GM12878 (cell line): Measurements from ENCODE around the gene TMEM19. TPM values are rescaled to one million over a fixed set of nuclear protein-coding genes. Genes with fewer than 3 reads are reported as not detected.

Experiments used
- ATAC-seq: fragments of 200-7000 bp; cut with Tn5 transposase; 3 replicates; pipeline ENCODE4 v1.9.1; 2020; ENCODE audit warnings: mild to moderate bottlenecking, moderate library complexity
- BruUV-seq: library from RNA; stranded (reverse); fragments of 400-500 nt; replicated peaks from 2 replicates; lab custom pipeline; 2021; lab: Mats Ljungman, UMichigan
- CTCF ChIA-PET: fragments of 300-600 bp; sonication (Branson Sonifier 250); formaldehyde crosslinking; extraction: SDS; loops from one replicate; lab custom pipeline; 2021; ENCODE audit warnings: inconsistent platforms; lab: Yijun Ruan, JAX
- POLR2A ChIA-PET: fragments of 350-600 bp; formaldehyde crosslinking; extraction: SDS; loops from one replicate; lab custom pipeline; 2021; ENCODE audit warnings: inconsistent platforms; lab: Charles Lee
- RAD21 ChIA-PET: fragments of 300-600 bp; sonication (Branson Sonifier 250); formaldehyde crosslinking; loops from one replicate; lab custom pipeline; 2023; ENCODE audit warnings: antibody characterized with exemption; ENCODE audit not compliant: unreplicated experiment; lab: Charles Lee
- SMC1A ChIA-PET: fragments of 300-600 bp; sonication (Branson Sonifier 250); formaldehyde crosslinking; loops from one replicate; lab custom pipeline; 2023; ENCODE audit not compliant: unreplicated experiment, uncharacterized antibody; lab: Charles Lee
- DNase-seq: peaks from one replicate; pipeline ENCODE4 v3.0.0-alpha.2; 2011; ENCODE audit warnings: low read depth, low spot score
- FAIRE-seq: peaks from 3 replicates; lab custom pipeline; 2011; peaks lifted over from hg19 to GRCh38; lab: Jason Lieb, UNC
- H2AFZ ChIP-seq: 2 replicates; pipeline ENCODE4 v1.6.0; 2011; ENCODE audit warnings: low read depth, low read length, control low read depth; ENCODE audit not compliant: control insufficient read depth
- H3K27ac ChIP-seq: 2 replicates; pipeline ENCODE4 v1.5.1; 2011; ENCODE audit warnings: control low read depth; ENCODE audit not compliant: control insufficient read depth, insufficient read depth
- H3K27me3 ChIP-seq, 2 experiments: replicated peaks in 1 of 2; 2 replicates each; pipeline versions ENCODE4 v1.6.0 to v1.6.1; 2011; ENCODE audit warnings: low read length in 1 of 2; ENCODE audit not compliant: control insufficient read depth in 2 of 2, insufficient read depth in 2 of 2
- H3K36me3 ChIP-seq, 2 experiments: 2 replicates each; pipeline ENCODE4 v1.5.1; 2011; ENCODE audit warnings: low read length in 1 of 2; ENCODE audit not compliant: control insufficient read depth in 2 of 2, insufficient read depth in 2 of 2
- H3K4me1 ChIP-seq: 2 replicates; pipeline ENCODE4 v1.6.1; 2011; ENCODE audit warnings: mild to moderate bottlenecking, low read length, moderate library complexity, mixed read lengths; ENCODE audit not compliant: control insufficient read depth, insufficient read depth
- H3K4me2 ChIP-seq: 2 replicates; pipeline ENCODE4 v1.6.0; 2011; ENCODE audit warnings: control low read depth; ENCODE audit not compliant: control insufficient read depth, insufficient read depth
- H3K4me3 ChIP-seq: fragments of 200-600 bp; sonication (generic); 2 replicates; pipeline ENCODE4 v1.5.1; 2016
- H3K79me2 ChIP-seq: 2 replicates; pipeline ENCODE4 v1.6.0; 2011; ENCODE audit warnings: low read length; ENCODE audit not compliant: control insufficient read depth, insufficient read depth
- H3K9ac ChIP-seq: 2 replicates; pipeline ENCODE4 v1.8.0; 2011; ENCODE audit warnings: low read length, control low read depth, mixed read lengths; ENCODE audit not compliant: control insufficient read depth, insufficient read depth
- H3K9me3 ChIP-seq: replicated peaks from 3 replicates; pipeline ENCODE4 v1.5.1; 2011; ENCODE audit warnings: mild to moderate bottlenecking, low read length; ENCODE audit not compliant: control insufficient read depth, insufficient read depth
- H4K20me1 ChIP-seq: 2 replicates; pipeline ENCODE4 v1.6.0; 2011; ENCODE audit not compliant: control insufficient read depth, insufficient read depth
- MAX ChIP-seq: IDR thresholded peaks from 2 replicates; pipeline ENCODE4 v1.6.1; 2012; ENCODE audit warnings: low read depth, low read length, improper control_type of control experiment
- MXI1 ChIP-seq: fragments of 150-350 bp; IDR thresholded peaks from 2 replicates; pipeline ENCODE4 v1.6.1; 2011; ENCODE audit warnings: low read depth, mild to moderate bottlenecking, inconsistent platforms, low read length, improper control_type of control experiment
- PAX5 ChIP-seq: IDR thresholded peaks from 2 replicates; pipeline ENCODE4 v1.6.1; 2011; ENCODE audit warnings: low read depth, low read length, borderline replicate concordance
- POLR2A ChIP-seq: IDR thresholded peaks from 2 replicates; pipeline ENCODE4 v1.6.1; 2011; ENCODE audit warnings: low read depth, mild to moderate bottlenecking, low read length
- RELA ChIP-seq: fragments of 450-650 bp; IDR thresholded peaks from 2 replicates; pipeline ENCODE4 v1.8.0; 2014; ENCODE audit warnings: borderline replicate concordance; ENCODE audit not compliant: partially characterized antibody
- SUPT20H ChIP-seq: IDR thresholded peaks from 2 replicates; pipeline ENCODE4 v1.6.1; 2011; ENCODE audit warnings: low read depth, mild to moderate bottlenecking, low read length, moderate library complexity, borderline replicate concordance; ENCODE audit not compliant: control insufficient read depth
- ZBTB33 ChIP-seq: fragments of 450-650 bp; IDR thresholded peaks from 2 replicates; pipeline ENCODE4 v1.6.1; 2017; ENCODE audit warnings: mild to moderate bottlenecking
- ZNF24 ChIP-seq: fragments of 450-650 bp; IDR thresholded peaks from 2 replicates; pipeline ENCODE4 v1.6.1; 2017; ENCODE audit warnings: antibody characterized with exemption, mild to moderate bottlenecking
- WGBS: methylation state at CpG from one replicate; pipeline ENCODE4 v1.1.6; 2016; ENCODE audit warnings: low lambda C conversion rate; ENCODE audit not compliant: insufficient replicate concordance, insufficient coverage; ENCODE audit errors: missing lambda C conversion rate; 5-methylcytosine and 5-hydroxymethylcytosine counted together
- in situ Hi-C: fragments of 300-500 bp; cut with MboI; formaldehyde crosslinking; loops from 9 replicates; pipeline ENCODE4 v1.14.3; 2018; ENCODE audit warnings: mixed read lengths
- intact Hi-C: fragments of 100-400 bp; cut with micrococcal nuclease; formaldehyde crosslinking; loops from one replicate; pipeline ENCODE4 v1.14.2; 2022; ENCODE audit not compliant: unreplicated experiment
- polyA plus RNA-seq, 11 experiments: library from polyadenylated mRNA; depleted of rRNA in 4 of 11; unstranded in 6 of 11; stranded (reverse) in 5 of 11; fragments of >200 nt; fragmentation: Nextera tagmentation in 4 of 11; fragmentation: Illumina TruSeq in 1 of 11; extraction: Ambion mirVana in 4 of 11; extraction: Trizol in 1 of 11; gene quantifications; 1 replicate in 1 of 11; 2 replicates in 10 of 11; pipeline versions ENCODE4 v1.2.1 to v1.2.3, GENCODE V29; 2011 to 2016; ENCODE audit warnings: inconsistent platforms in 2 of 11, missing spikeins in 2 of 11, low read depth in 1 of 11
- total RNA-seq, 4 experiments: library from RNA; depleted of rRNA in 3 of 4; stranded (reverse); fragments of >200 nt in 3 of 4; fragmentation: Illumina TruSeq in 1 of 4; extraction: Trizol in 1 of 4; gene quantifications; 2 replicates each; pipeline versions ENCODE4 v1.2.1 to v1.2.3, GENCODE V29; 2013 to 2021
- TF ChIP-seq, protein P1 (sequence below): fragments of 450-650 bp; IDR thresholded peaks from 2 replicates; pipeline ENCODE4 v1.6.1; 2017; ENCODE audit warnings: mild to moderate bottlenecking, low read depth, inconsistent platforms; ENCODE audit not compliant: poor library complexity, severe bottlenecking
- TF ChIP-seq, protein P2 (sequence below): IDR thresholded peaks from 2 replicates; pipeline ENCODE4 v1.6.1; 2012; ENCODE audit warnings: mild to moderate bottlenecking, low read depth, low read length
- TF ChIP-seq, protein P3 (sequence below): fragments of 450-650 bp; IDR thresholded peaks from 2 replicates; pipeline ENCODE4 v1.6.1; 2016; ENCODE audit warnings: mild to moderate bottlenecking

Gene TMEM19
- total and polyA plus RNA-seq, 10 of the 15 experiments (the other 5 are each of a cell fraction or from before 2014, with no cell fraction given), result 26.7 to 54.9 (median 39.3) TPM

DNA sequence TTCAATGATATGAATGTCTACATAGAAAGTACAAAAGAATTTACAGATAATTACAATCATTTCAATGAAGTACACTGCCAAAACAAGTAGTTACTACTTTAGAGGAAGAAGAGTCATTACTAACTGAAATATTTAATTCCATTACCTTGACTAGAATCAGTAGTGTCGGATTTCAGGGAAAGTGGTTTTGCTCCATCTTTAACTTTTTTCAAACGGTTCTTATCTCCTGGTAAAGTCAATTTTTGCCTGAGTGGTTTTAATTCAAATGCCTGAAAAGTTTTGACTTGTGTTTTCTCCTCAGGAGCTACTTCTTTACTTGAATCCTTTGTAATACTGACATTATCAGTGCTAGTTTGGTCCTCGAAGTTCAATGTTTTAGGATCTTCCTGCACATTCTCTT is 29.1 kb upstream of the TMEM19 start:
- Histone ChIP-seq H2AFZ (no peak overlapping the region), H3K79me2 (peaks cover 74% of the 10 kb centered on the region), H3K4me1 (no peaks in the 10 kb centered on the region), H3K27me3 (no peaks in the 10 kb centered on the region), H3K36me3 (peaks cover 0 to 38% of the 10 kb centered on the region in 2 experiments; a peak in 2 of 4 replicates), H3K4me2 (no peak overlapping the region), H3K4me3 (no peak overlapping the region; the same call in 1 of the 2 replicates), H3K27ac (no peak overlapping the region), H4K20me1 (no peaks in the 10 kb centered on the region), H3K9me3 (peaks cover 17% of the 10 kb centered on the region), H3K9ac (no peak overlapping the region)
- DNase-seq (no peak), FAIRE-seq (no peak), ATAC-seq (no peak)
- intact Hi-C loops (no loop called here), in situ Hi-C loops (no loop called here)
- CTCF ChIA-PET, result interaction anchor here (2.4 kb wide), 1 partner anchor 21 kb away, joined by 8 read pairs; no protein-coding TSS in a partner anchor
- no TSS peak for BruUV-seq
- POLR2A ChIA-PET, result no interaction called here
- SMC1A ChIA-PET, result interaction anchor here (1.2 to 1.5 kb wide), 2 partner anchors 20 to 27 kb away, joined by 3 read pairs; no protein-coding TSS in a partner anchor
- TF ChIP-seq, protein P1, sequence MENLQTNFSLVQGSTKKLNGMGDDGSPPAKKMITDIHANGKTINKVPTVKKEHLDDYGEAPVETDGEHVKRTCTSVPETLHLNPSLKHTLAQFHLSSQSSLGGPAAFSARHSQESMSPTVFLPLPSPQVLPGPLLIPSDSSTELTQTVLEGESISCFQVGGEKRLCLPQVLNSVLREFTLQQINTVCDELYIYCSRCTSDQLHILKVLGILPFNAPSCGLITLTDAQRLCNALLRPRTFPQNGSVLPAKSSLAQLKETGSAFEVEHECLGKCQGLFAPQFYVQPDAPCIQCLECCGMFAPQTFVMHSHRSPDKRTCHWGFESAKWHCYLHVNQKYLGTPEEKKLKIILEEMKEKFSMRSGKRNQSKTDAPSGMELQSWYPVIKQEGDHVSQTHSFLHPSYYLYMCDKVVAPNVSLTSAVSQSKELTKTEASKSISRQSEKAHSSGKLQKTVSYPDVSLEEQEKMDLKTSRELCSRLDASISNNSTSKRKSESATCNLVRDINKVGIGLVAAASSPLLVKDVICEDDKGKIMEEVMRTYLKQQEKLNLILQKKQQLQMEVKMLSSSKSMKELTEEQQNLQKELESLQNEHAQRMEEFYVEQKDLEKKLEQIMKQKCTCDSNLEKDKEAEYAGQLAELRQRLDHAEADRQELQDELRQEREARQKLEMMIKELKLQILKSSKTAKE, result no peak
- TF ChIP-seq POLR2A, result no peak
- TF ChIP-seq ZNF24, result no peak
- no peak for TF ChIP-seq MAX
- TF ChIP-seq, protein P2, sequence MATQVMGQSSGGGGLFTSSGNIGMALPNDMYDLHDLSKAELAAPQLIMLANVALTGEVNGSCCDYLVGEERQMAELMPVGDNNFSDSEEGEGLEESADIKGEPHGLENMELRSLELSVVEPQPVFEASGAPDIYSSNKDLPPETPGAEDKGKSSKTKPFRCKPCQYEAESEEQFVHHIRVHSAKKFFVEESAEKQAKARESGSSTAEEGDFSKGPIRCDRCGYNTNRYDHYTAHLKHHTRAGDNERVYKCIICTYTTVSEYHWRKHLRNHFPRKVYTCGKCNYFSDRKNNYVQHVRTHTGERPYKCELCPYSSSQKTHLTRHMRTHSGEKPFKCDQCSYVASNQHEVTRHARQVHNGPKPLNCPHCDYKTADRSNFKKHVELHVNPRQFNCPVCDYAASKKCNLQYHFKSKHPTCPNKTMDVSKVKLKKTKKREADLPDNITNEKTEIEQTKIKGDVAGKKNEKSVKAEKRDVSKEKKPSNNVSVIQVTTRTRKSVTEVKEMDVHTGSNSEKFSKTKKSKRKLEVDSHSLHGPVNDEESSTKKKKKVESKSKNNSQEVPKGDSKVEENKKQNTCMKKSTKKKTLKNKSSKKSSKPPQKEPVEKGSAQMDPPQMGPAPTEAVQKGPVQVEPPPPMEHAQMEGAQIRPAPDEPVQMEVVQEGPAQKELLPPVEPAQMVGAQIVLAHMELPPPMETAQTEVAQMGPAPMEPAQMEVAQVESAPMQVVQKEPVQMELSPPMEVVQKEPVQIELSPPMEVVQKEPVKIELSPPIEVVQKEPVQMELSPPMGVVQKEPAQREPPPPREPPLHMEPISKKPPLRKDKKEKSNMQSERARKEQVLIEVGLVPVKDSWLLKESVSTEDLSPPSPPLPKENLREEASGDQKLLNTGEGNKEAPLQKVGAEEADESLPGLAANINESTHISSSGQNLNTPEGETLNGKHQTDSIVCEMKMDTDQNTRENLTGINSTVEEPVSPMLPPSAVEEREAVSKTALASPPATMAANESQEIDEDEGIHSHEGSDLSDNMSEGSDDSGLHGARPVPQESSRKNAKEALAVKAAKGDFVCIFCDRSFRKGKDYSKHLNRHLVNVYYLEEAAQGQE, result no peak
- TF ChIP-seq SUPT20H, result no peak
- no peak for TF ChIP-seq ZBTB33
- TF ChIP-seq MXI1, result no peak
- TF ChIP-seq, protein P3, sequence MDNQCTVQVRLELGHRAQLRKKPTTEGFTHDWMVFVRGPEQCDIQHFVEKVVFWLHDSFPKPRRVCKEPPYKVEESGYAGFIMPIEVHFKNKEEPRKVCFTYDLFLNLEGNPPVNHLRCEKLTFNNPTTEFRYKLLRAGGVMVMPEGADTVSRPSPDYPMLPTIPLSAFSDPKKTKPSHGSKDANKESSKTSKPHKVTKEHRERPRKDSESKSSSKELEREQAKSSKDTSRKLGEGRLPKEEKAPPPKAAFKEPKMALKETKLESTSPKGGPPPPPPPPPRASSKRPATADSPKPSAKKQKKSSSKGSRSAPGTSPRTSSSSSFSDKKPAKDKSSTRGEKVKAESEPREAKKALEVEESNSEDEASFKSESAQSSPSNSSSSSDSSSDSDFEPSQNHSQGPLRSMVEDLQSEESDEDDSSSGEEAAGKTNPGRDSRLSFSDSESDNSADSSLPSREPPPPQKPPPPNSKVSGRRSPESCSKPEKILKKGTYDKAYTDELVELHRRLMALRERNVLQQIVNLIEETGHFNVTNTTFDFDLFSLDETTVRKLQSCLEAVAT, result no peak
- TF ChIP-seq RELA, result no peak
- TF ChIP-seq PAX5, result no peak
- RAD21 ChIA-PET, result interaction anchor here (1.1 kb wide), 1 partner anchor 90 kb away, joined by 3 read pairs; no protein-coding TSS in a partner anchor
- WGBS, result 97% methylated on average over 3 of the region's 3 CpGs
